SU-DHL-6 (cell line): ENCODE measurements around the gene RABL2B.
"Not testable (repeated sequence)": the region's sequence is repeated elsewhere in the genome, so short reads cannot be mapped to it uniquely, and the experiment has no call there.

ENCODE experiments used
- CTCF ChIP-seq: fragments of 200-600 bp; sonication (generic); IDR thresholded peaks from one replicate; pipeline ENCODE4 v1.5.1; 2017; ENCODE audit warnings: antibody characterized with exemption, mild to moderate bottlenecking, low read length, moderate library complexity; ENCODE audit not compliant: insufficient read depth, poor library complexity, severe bottlenecking
- EZH2phosphoT487 ChIP-seq: fragments of 200-600 bp; sonication (generic), shearing (Covaris generic); conservative IDR thresholded peaks from 2 replicates; pipeline ENCODE4 v1.6.1; 2018; ENCODE audit warnings: mild to moderate bottlenecking, antibody characterized with exemption, low read length, moderate library complexity, mixed read lengths

- not testable (repeated sequence) for TF ChIP-seq CTCF, EZH2phosphoT487
These were observed 27.0 kb downstream of the RABL2B start for GRCh38 chr22:50756406-50756805.
